SK-N-SH treated with all-trans-retinoic acid at 6 μM for 48 hours (cell line): ENCODE measurements around the gene NTN1.

Experiments
- ATAC-seq: fragments of 200-7000 bp; cut with Tn5 transposase; 3 replicates; pipeline ENCODE4 v1.9.1; 2020; ENCODE audit warnings: mild to moderate bottlenecking, moderate library complexity
- ARNTL ChIP-seq: fragments of 450-650 bp; formaldehyde crosslinking; IDR thresholded peaks from 2 replicates; pipeline ENCODE4 v1.5.0; 2020; ENCODE audit warnings: low read depth, mild to moderate bottlenecking, moderate library complexity, borderline replicate concordance
- BACH2 ChIP-seq: fragments of 250-450 bp; sonication (Bioruptor Pico); IDR thresholded peaks from 2 replicates; pipeline ENCODE4 v1.9.0; 2021; ENCODE audit warnings: mild to moderate bottlenecking, borderline replicate concordance
- ESRRG ChIP-seq: fragments of 250-450 bp; sonication (Bioruptor Pico); IDR thresholded peaks from 2 replicates; pipeline ENCODE4 v1.6.1; 2021; ENCODE audit warnings: mild to moderate bottlenecking
- GLIS3 ChIP-seq: fragments of 250-450 bp; sonication (Bioruptor Pico); IDR thresholded peaks from 2 replicates; pipeline ENCODE4 v1.5.0; 2020; ENCODE audit warnings: mild to moderate bottlenecking, moderate library complexity
- ISL1 ChIP-seq: fragments of 250-450 bp; sonication (Bioruptor Pico); IDR thresholded peaks from 2 replicates; pipeline ENCODE4 v2.1.2; 2022; ENCODE audit warnings: mild to moderate bottlenecking, moderate library complexity
- POU6F1 ChIP-seq: fragments of 250-450 bp; sonication (Bioruptor Pico); IDR thresholded peaks from 2 replicates; pipeline ENCODE4 v1.8.0; 2021; ENCODE audit warnings: low read depth, mild to moderate bottlenecking, moderate library complexity, borderline replicate concordance
- PPARA ChIP-seq: fragments of 250-450 bp; sonication (Bioruptor Pico); IDR thresholded peaks from 2 replicates; pipeline ENCODE4 v1.5.0; 2020; ENCODE audit warnings: mild to moderate bottlenecking, borderline replicate concordance
- SNAI2 ChIP-seq: fragments of 250-450 bp; sonication (Bioruptor Pico); IDR thresholded peaks from 2 replicates; pipeline ENCODE4 v1.5.0; 2020; ENCODE audit warnings: mild to moderate bottlenecking, moderate library complexity
- TCF4 ChIP-seq: fragments of 250-450 bp; sonication (Bioruptor Pico); IDR thresholded peaks from 2 replicates; pipeline ENCODE4 v1.8.0; 2021; ENCODE audit warnings: mild to moderate bottlenecking, moderate library complexity, borderline replicate concordance
- ZC3H10 ChIP-seq: fragments of 250-450 bp; sonication (Bioruptor Pico); IDR thresholded peaks from 2 replicates; pipeline ENCODE4 v1.5.1; 2021; ENCODE audit warnings: mild to moderate bottlenecking, moderate library complexity
- ZFP30 ChIP-seq: fragments of 450-650 bp; formaldehyde crosslinking; IDR thresholded peaks from 2 replicates; pipeline ENCODE4 v1.5.0; 2022; ENCODE audit warnings: mild to moderate bottlenecking, moderate library complexity
- ZNF565 ChIP-seq: fragments of 450-650 bp; formaldehyde crosslinking; conservative IDR thresholded peaks from 2 replicates; pipeline ENCODE4 v1.5.0; 2020; ENCODE audit warnings: low read depth, mild to moderate bottlenecking, moderate library complexity
- ZNF70 ChIP-seq: fragments of 450-650 bp; formaldehyde crosslinking; IDR thresholded peaks from 2 replicates; pipeline ENCODE4 v1.5.0; 2020; ENCODE audit warnings: mild to moderate bottlenecking, moderate library complexity
- ZNF8 ChIP-seq: fragments of 450-650 bp; formaldehyde crosslinking; IDR thresholded peaks from 2 replicates; pipeline ENCODE4 v1.5.0; 2020; ENCODE audit warnings: mild to moderate bottlenecking, moderate library complexity
- TF ChIP-seq, protein P1 (sequence below): fragments of 250-450 bp; sonication (Bioruptor Pico); IDR thresholded peaks from 2 replicates; pipeline ENCODE4 v1.5.1; 2020; ENCODE audit warnings: low read depth, mild to moderate bottlenecking, moderate library complexity
- TF ChIP-seq, protein P2 (sequence below): fragments of 250-450 bp; sonication (Bioruptor Pico); IDR thresholded peaks from 2 replicates; pipeline ENCODE4 v1.5.0; 2020; ENCODE audit warnings: mild to moderate bottlenecking, moderate library complexity
- TF ChIP-seq, protein P3 (sequence below): fragments of 250-450 bp; sonication (Bioruptor Pico); IDR thresholded peaks from 2 replicates; pipeline ENCODE4 v1.8.0; 2020; ENCODE audit warnings: mild to moderate bottlenecking, moderate library complexity, borderline replicate concordance

NTN1 gene

DNA sequence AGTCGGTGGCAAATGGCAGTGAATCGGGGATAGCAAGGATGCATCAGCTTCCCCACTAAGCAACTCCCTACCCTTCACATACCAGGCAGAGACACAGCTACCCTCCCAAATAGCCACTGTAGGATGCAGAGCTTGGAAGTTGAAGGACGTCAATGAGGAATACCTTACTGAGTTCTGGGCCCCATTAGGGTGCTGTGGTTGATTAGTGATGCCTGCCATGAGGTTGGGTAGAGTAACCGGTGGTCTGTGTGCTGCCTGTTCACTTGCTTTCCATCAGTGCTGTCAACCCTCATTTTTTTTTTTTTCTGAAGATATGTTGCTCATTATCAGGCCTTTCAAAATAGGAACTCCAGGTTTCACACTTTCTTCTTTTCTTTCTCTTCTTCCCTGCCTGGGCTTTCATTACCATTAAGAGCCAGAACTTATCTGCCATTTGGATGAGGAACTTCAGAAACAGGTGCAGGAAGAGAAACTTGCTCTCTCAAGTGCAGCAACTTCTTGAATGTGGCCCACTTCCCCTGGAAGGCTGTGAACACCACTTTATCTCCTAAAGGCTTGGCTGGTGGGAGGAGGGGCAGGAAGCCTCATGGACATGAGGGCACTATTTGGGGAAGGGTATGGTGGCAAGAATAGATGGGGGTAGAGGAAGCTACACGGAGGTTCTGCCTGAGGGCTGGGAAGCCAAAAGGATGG lies 183.5 kb downstream of the NTN1 start:
- no peak for ATAC-seq

GRCh38 chr17:9205520-9206409 lies 184.5 kb downstream of the NTN1 start:
- no peak for TF ChIP-seq ZC3H10
- no peak for TF ChIP-seq ZFP30 (CRISPR knock-in tag)
- TF ChIP-seq PPARA: no peak
- TF ChIP-seq, protein P1, sequence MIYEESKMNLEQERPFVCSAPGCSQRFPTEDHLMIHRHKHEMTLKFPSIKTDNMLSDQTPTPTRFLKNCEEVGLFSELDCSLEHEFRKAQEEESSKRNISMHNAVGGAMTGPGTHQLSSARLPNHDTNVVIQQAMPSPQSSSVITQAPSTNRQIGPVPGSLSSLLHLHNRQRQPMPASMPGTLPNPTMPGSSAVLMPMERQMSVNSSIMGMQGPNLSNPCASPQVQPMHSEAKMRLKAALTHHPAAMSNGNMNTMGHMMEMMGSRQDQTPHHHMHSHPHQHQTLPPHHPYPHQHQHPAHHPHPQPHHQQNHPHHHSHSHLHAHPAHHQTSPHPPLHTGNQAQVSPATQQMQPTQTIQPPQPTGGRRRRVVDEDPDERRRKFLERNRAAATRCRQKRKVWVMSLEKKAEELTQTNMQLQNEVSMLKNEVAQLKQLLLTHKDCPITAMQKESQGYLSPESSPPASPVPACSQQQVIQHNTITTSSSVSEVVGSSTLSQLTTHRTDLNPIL: no peak
- TF ChIP-seq BACH2: no peak
- no peak for TF ChIP-seq ZNF8 (CRISPR knock-in tag)
- TF ChIP-seq, protein P2, sequence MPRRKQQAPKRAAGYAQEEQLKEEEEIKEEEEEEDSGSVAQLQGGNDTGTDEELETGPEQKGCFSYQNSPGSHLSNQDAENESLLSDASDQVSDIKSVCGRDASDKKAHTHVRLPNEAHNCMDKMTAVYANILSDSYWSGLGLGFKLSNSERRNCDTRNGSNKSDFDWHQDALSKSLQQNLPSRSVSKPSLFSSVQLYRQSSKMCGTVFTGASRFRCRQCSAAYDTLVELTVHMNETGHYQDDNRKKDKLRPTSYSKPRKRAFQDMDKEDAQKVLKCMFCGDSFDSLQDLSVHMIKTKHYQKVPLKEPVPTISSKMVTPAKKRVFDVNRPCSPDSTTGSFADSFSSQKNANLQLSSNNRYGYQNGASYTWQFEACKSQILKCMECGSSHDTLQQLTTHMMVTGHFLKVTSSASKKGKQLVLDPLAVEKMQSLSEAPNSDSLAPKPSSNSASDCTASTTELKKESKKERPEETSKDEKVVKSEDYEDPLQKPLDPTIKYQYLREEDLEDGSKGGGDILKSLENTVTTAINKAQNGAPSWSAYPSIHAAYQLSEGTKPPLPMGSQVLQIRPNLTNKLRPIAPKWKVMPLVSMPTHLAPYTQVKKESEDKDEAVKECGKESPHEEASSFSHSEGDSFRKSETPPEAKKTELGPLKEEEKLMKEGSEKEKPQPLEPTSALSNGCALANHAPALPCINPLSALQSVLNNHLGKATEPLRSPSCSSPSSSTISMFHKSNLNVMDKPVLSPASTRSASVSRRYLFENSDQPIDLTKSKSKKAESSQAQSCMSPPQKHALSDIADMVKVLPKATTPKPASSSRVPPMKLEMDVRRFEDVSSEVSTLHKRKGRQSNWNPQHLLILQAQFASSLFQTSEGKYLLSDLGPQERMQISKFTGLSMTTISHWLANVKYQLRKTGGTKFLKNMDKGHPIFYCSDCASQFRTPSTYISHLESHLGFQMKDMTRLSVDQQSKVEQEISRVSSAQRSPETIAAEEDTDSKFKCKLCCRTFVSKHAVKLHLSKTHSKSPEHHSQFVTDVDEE: no peak
- no peak for TF ChIP-seq GLIS3 (CRISPR knock-in tag)
- TF ChIP-seq ESRRG (CRISPR knock-in tag): no peak
- TF ChIP-seq POU6F1 (CRISPR knock-in tag): no peak
- TF ChIP-seq, protein P3, sequence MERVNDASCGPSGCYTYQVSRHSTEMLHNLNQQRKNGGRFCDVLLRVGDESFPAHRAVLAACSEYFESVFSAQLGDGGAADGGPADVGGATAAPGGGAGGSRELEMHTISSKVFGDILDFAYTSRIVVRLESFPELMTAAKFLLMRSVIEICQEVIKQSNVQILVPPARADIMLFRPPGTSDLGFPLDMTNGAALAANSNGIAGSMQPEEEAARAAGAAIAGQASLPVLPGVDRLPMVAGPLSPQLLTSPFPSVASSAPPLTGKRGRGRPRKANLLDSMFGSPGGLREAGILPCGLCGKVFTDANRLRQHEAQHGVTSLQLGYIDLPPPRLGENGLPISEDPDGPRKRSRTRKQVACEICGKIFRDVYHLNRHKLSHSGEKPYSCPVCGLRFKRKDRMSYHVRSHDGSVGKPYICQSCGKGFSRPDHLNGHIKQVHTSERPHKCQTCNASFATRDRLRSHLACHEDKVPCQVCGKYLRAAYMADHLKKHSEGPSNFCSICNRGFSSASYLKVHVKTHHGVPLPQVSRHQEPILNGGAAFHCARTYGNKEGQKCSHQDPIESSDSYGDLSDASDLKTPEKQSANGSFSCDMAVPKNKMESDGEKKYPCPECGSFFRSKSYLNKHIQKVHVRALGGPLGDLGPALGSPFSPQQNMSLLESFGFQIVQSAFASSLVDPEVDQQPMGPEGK (CRISPR knock-in tag): no peak
- ATAC-seq: no peak

More for the DNA sequence above, 183.5 kb downstream of the NTN1 start:
- TF ChIP-seq ZNF565 (CRISPR knock-in tag): no peak
- TF ChIP-seq PPARA: no peak
- TF ChIP-seq ZNF70 (CRISPR knock-in tag): no peak
- TF ChIP-seq SNAI2 (CRISPR knock-in tag): no peak
- TF ChIP-seq, protein P2: no peak
- TF ChIP-seq ZC3H10: no peak
- no peak for TF ChIP-seq ARNTL (CRISPR knock-in tag)
- no peak for TF ChIP-seq ISL1
- TF ChIP-seq, protein P3 (CRISPR knock-in tag): no peak
- no peak for TF ChIP-seq ESRRG (CRISPR knock-in tag)
- no peak for TF ChIP-seq ZFP30 (CRISPR knock-in tag)
- no peak for TF ChIP-seq TCF4
